Stimulated activated CD4-positive, alpha-beta T cell treated with anti-CD3 and anti-CD28 coated beads, Interleukin-2, amount 100 ng/mL, for 48 hours (primary cell): ENCODE data around the gene PSMA5.
"Not testable (repeated sequence)": the region's sequence is repeated elsewhere in the genome, so short reads cannot be mapped to it uniquely, and the experiment has no call there.

Experiments
- DNase-seq, 2 donors: peaks; one replicate each; pipeline ENCODE4 v3.0.0-alpha.2; 2020

The PSMA5 gene

GRCh38 chr1:109426281-109427170, at the start of gene PSMA5:
Gene PSMA5, minus strand, starts transcription at chr1:109426448. Its CDS starts 118 bp downstream, at chr1:109426330.
- peak; percentile 86 to 90 for DNase-seq

GRCh38 chr1:109475261-109475660, 49.0 kb upstream of the PSMA5 start:
- no peak for DNase-seq

GRCh38 chr1:109474697-109475096, 48.4 kb upstream of the PSMA5 start:
- no peak for DNase-seq

- not testable (repeated sequence) for DNase-seq
Measured at GRCh38 chr1:109473284-109474057, 47.2 kb upstream of the PSMA5 start.

- no peak for DNase-seq
Measured at GRCh38 chr1:109472779-109473178, 46.5 kb upstream of the PSMA5 start.

- no peak for DNase-seq
Measured at GRCh38 chr1:109470245-109470644, 44.0 kb upstream of the PSMA5 start.

- no peak for DNase-seq
Measured at GRCh38 chr1:109468903-109469302, 42.7 kb upstream of the PSMA5 start.

GRCh38 chr1:109468061-109468460, 41.8 kb upstream of the PSMA5 start:
- DNase-seq = no peak

GRCh38 chr1:109467301-109467777, 41.1 kb upstream of the PSMA5 start:
- DNase-seq = no peak

- no peak for DNase-seq
Measured at GRCh38 chr1:109466452-109467300, 40.4 kb upstream of the PSMA5 start, which contains the start of gene SYPL2. Gene SYPL2, plus strand, starts transcription at chr1:109466546. Its CDS starts 298 bp downstream, at chr1:109466844.

- no peak for DNase-seq
Measured at GRCh38 chr1:109466125-109466451, 39.8 kb upstream of the PSMA5 start.

- DNase-seq = no peak
Measured at GRCh38 chr1:109457819-109458218, 31.6 kb upstream of the PSMA5 start.

GRCh38 chr1:109454497-109455133, 28.4 kb upstream of the PSMA5 start:
- DNase-seq = no peak

GRCh38 chr1:109447524-109447923, 21.3 kb upstream of the PSMA5 start:
- no peak for DNase-seq

- DNase-seq = not testable (repeated sequence)
Measured at GRCh38 chr1:109445949-109446695, 19.9 kb upstream of the PSMA5 start.

GRCh38 chr1:109444346-109444745, 18.1 kb upstream of the PSMA5 start:
- no peak for DNase-seq

GRCh38 chr1:109443476-109443875, 17.2 kb upstream of the PSMA5 start:
- DNase-seq = no peak

- no peak for DNase-seq
Measured at GRCh38 chr1:109441069-109441468, 14.8 kb upstream of the PSMA5 start.

GRCh38 chr1:109438798-109439297, 12.6 kb upstream of the PSMA5 start:
- DNase-seq = no peak

- DNase-seq = no peak
Measured at GRCh38 chr1:109434484-109434883, 8.2 kb upstream of the PSMA5 start.

GRCh38 chr1:109433322-109433721, 7.1 kb upstream of the PSMA5 start:
- DNase-seq = no peak
